Measurements from ENCODE around the gene NR2C2AP.
"Not testable (repeated sequence)": the region's sequence is repeated elsewhere in the genome, so short reads cannot be mapped to it uniquely, and the experiment has no call there.

The NR2C2AP gene

DNA sequence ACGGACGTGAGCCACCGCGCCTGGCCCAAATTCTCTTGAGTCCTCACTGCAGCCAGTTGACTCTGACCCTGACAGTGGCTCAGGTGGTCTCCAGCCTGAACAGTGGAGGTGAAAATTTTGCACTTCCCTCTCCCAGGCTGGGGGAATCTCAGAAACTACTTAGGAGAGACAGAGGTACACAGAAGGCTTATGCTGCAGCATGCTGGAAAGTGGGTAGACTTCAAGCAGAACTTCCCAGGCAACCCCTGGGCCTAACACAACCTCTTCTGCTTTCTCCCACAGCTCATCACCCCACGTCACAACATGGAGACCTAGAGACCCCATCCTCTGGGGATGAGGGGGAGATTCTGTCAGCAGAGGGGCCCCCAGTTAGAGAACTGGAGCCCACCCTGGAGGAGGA lies 23.0 kb upstream of the NR2C2AP start:
- no peak for DNase-seq (ENCODE audit: low read depth, low spot score)
- TF ChIP-seq, protein P1, sequence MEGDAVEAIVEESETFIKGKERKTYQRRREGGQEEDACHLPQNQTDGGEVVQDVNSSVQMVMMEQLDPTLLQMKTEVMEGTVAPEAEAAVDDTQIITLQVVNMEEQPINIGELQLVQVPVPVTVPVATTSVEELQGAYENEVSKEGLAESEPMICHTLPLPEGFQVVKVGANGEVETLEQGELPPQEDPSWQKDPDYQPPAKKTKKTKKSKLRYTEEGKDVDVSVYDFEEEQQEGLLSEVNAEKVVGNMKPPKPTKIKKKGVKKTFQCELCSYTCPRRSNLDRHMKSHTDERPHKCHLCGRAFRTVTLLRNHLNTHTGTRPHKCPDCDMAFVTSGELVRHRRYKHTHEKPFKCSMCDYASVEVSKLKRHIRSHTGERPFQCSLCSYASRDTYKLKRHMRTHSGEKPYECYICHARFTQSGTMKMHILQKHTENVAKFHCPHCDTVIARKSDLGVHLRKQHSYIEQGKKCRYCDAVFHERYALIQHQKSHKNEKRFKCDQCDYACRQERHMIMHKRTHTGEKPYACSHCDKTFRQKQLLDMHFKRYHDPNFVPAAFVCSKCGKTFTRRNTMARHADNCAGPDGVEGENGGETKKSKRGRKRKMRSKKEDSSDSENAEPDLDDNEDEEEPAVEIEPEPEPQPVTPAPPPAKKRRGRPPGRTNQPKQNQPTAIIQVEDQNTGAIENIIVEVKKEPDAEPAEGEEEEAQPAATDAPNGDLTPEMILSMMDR (IDR thresholded peaks at IDR 0.05; ENCODE audit: low read depth, low read length), result no peak
- in situ Hi-C loops (cut with HindIII; ENCODE audit: low sequenced_read_pairs), result no loop called here

DNA sequence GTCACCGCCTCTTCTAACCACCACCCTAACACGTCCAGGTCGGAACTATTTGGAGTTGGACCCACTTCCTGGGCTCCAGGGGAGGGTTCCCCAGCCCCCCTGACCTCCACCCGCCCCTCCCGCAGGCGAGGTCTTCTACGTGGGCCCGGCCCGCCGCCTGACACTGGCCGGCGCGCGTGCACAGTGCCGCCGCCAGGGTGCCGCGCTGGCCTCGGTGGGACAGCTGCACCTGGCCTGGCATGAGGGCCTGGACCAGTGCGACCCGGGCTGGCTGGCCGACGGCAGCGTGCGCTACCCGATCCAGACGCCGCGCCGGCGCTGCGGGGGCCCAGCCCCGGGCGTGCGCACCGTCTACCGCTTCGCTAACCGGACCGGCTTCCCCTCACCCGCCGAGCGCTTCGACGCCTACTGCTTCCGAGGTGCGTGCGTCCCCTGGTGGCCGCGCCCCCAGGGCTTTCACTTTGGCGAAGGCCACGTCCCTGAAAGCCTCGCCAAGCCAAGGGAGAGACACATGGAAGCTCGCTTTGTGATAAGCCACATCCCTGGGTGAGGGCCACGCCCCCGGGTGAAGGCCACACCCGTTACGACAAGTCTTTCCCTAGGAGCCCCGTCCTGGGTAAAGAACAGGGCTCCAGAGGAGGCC lies 21.8 kb upstream of the NR2C2AP start:
- in situ Hi-C loops (cut with HindIII; ENCODE audit: low sequenced_read_pairs), result no loop called here
- H3K4me3 ChIP-seq (ENCODE audit: low read depth, low read length), result no peak overlapping the region
- TF ChIP-seq, protein P1 (IDR thresholded peaks at IDR 0.05; ENCODE audit: low read depth, low read length), result peak; percentile 65
- DNase-seq (ENCODE audit: low read depth, low spot score), result peak; percentile 16

More for the DNA sequence above, 23.0 kb upstream of the NR2C2AP start:
- no peak overlapping the region for H3K4me3 ChIP-seq (ENCODE audit: low read depth, low read length)

DNA sequence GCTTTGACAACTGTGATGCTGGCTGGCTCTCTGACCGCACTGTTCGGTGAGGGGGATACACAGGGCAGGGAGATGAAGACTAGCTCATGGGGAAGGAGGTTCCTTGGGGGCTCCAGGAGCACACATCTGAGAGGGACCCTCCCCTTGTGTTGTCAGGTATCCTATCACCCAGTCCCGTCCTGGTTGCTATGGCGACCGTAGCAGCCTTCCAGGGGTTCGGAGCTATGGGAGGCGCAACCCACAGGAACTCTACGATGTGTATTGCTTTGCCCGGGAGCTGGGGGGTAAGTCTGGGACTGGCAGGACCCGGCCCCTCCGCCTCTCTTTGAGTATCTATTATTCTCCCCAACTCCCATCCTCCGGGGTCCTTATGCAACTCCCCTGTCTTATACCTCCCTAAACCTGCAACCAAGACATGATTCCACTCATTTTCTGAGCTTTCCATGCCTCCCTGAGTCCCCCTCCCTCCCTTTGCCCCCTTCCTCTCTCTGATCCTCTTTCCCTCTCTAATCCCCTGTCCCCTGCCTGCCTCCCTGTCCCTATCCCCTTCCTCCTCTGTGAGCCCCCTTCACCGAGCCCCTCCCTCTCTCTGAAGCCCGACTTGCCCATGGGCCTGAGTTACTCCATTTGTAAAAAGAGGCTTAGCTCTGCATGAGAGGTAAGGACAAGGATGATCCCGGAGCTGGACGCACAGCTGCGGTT lies 21.1 kb upstream of the NR2C2AP start:
- H3K4me3 ChIP-seq (ENCODE audit: low read depth, low read length), result no peak overlapping the region
- DNase-seq (ENCODE audit: low read depth, low spot score), result no peak
- TF ChIP-seq, protein P1 (IDR thresholded peaks at IDR 0.05; ENCODE audit: low read depth, low read length), result no peak
- in situ Hi-C loops (cut with HindIII; ENCODE audit: low sequenced_read_pairs), result no loop called here

DNA sequence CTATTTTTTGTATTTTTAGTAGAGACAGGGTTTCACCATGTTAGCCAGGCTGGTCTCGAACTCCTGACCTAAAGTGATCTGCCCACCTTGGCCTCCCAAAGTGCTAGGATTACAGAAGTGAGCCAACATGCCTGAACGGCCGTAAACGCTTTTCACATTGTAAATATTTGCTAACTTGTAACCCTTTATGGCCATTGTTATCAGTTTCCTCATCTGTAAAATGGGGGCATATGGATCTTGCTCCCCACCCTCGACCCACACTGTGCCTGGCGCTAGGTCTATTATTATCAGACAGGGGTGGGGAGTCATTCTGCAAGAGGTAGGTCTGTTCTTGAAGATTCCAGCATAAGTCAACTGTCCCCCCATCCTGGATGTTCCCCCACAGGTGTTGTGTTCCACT lies 20.4 kb upstream of the NR2C2AP start:
- no peak overlapping the region for H3K4me3 ChIP-seq (ENCODE audit: low read depth, low read length)
- no peak for DNase-seq (ENCODE audit: low read depth, low spot score)
- in situ Hi-C loops (cut with HindIII; ENCODE audit: low sequenced_read_pairs), result no loop called here
- TF ChIP-seq, protein P1 (IDR thresholded peaks at IDR 0.05; ENCODE audit: low read depth, low read length), result no peak

DNA sequence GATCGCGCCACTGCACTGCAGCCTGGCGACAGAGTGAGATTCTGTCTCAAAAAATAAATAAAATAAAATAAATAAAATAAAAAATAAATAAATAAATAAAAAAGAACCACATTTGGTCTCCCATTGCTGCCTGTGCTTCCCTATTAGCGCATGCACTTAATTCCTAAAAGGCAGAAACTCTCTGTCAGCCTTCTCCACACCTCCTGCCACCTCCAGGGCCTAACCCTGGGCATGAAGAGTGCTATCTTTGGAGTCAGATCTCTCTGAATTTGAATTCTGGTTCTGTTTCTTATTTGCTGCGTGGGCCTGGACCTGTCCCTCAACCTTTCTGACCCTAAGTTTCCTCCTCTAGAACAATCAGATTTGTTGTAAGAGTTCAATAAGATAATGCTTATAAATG lies 19.8 kb upstream of the NR2C2AP start:
- in situ Hi-C loops (cut with HindIII; ENCODE audit: low sequenced_read_pairs), result no loop called here

DNA sequence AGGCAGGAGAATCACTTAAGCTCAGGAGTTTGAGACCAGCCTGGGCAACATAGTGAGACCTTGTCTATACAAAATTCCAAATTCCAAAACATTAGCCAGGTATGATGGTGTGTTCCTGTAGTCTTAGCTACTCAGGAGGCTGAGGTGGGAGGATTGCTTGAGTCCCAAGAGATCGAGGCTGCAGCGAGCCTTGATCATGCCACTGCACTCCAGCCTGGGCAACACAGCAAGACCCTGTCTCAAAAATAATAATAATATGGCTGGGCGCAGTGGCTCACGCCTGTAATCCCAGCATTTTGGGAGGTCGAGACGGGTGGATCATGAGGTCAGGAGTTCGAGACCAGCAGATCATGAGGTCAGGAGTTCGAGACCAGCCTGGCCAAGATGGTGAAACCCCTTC lies 17.8 kb upstream of the NR2C2AP start:
- in situ Hi-C loops (cut with HindIII; ENCODE audit: low sequenced_read_pairs); H3K4me3 ChIP-seq (ENCODE audit: low read depth, low read length); DNase-seq (ENCODE audit: low read depth, low spot score): not testable (repeated sequence)

More for the DNA sequence above, 19.8 kb upstream of the NR2C2AP start:
- TF ChIP-seq, protein P1 (IDR thresholded peaks at IDR 0.05; ENCODE audit: low read depth, low read length), result no peak
- no peak for DNase-seq (ENCODE audit: low read depth, low spot score)
- H3K4me3 ChIP-seq (ENCODE audit: low read depth, low read length), result no peak overlapping the region

DNA sequence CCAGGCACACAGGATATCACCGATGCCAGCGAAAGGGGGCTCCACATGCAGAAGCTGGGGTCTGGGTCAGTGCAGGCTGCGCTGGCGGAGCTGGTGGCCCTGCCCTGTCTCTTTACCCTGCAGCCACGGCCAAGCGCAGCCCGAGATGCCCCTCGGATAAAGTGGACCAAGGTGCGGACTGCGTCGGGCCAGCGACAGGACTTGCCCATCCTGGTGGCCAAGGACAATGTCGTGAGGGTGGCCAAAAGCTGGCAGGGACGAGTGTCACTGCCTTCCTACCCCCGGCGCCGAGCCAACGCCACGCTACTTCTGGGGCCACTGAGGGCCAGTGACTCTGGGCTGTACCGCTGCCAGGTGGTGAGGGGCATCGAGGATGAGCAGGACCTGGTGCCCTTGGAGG lies 15.7 kb upstream of the NR2C2AP start:
- in situ Hi-C loops (cut with HindIII; ENCODE audit: low sequenced_read_pairs), result no loop called here
- no peak overlapping the region for H3K4me3 ChIP-seq (ENCODE audit: low read depth, low read length)

More for the DNA sequence above, 15.7 kb upstream of the NR2C2AP start:
- TF ChIP-seq, protein P1 (IDR thresholded peaks at IDR 0.05; ENCODE audit: low read depth, low read length), result no peak
- DNase-seq (ENCODE audit: low read depth, low spot score), result no peak
